Ectodermal cell (in vitro differentiated cells): ENCODE measurements around the gene MYLK.

ENCODE experiments used
- H3K27ac ChIP-seq: 2 replicates; pipeline ENCODE4 v1.7.0; 2013; ENCODE audit warnings: mild to moderate bottlenecking, low read depth, low read length; ENCODE audit not compliant: insufficient read depth, poor library complexity, severe bottlenecking
- H3K27me3 ChIP-seq: 2 replicates; pipeline ENCODE4 v1.7.0; 2013; ENCODE audit warnings: mild to moderate bottlenecking, low read length; ENCODE audit not compliant: insufficient read depth, control insufficient read depth, poor library complexity, severe bottlenecking
- H3K36me3 ChIP-seq: one replicate; pipeline ENCODE4 v1.7.0; 2013; ENCODE audit warnings: low read length; ENCODE audit not compliant: control insufficient read depth, insufficient read depth
- H3K4me1 ChIP-seq: one replicate; pipeline ENCODE4 v1.7.0; 2013; ENCODE audit warnings: low read length; ENCODE audit not compliant: control insufficient read depth, insufficient read depth
- H3K4me3 ChIP-seq: 2 replicates; pipeline ENCODE4 v1.7.0; 2013; ENCODE audit warnings: low read depth, low read length, control low read depth; ENCODE audit not compliant: insufficient read depth
- H3K9me3 ChIP-seq: 2 replicates; pipeline ENCODE4 v1.7.0; 2013; ENCODE audit warnings: mild to moderate bottlenecking, low read length, moderate library complexity; ENCODE audit not compliant: control insufficient read depth
- WGBS, 2 experiments: methylation state at CpG; one replicate each; pipeline ENCODE4 v1.1.7; 2013; ENCODE audit warnings: missing lambda C conversion rate in 2 of 2; 5-methylcytosine and 5-hydroxymethylcytosine counted together

The MYLK gene

DNA sequence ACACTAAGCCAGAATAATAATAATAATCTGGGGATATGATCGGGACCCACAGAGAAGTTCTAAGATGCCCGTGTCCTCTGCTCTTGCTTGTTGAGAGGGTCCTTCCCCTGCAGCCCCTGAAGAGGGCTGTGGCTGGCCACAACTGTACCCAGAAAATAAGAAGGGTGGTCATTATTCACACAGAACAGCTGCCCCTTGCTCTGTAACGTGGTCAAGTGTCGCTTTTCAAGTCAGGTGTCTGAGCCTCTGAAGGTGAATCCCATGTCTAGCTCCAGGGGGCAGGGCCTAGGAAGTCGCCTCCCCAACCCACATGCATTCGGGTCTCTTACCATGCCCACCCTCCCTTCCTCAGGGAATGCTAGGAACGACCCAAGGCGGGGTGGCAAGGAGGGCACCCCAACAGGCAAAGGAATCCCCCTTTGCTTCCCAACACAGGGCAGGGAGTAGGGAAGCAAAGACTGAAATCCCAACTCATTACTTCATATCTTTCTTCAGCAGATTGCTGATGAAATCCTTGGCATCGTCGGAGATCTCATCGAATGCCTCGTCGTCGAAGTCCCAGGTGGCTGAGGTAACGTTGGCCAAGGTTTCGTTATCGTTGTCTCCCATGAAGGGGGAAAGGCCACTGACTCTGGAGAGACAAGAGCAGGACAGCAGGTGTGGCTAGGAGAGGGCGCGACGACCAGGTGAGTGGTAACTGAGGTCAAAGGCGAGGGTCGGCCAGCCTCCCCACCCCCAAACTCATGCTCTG lies 255.0 kb downstream of the MYLK start:
- H3K4me1 ChIP-seq: peaks cover 8% of the 10 kb centered on the region
- H3K27me3 ChIP-seq: no peaks in the 10 kb centered on the region
- WGBS, 2 experiments: 96% methylated on average over 22 of the region's 22 CpGs
- H3K4me3 ChIP-seq: no peak overlapping the region
- H3K9me3 ChIP-seq: no peaks in the 10 kb centered on the region
- no peak overlapping the region for H3K27ac ChIP-seq
- peaks cover 7% of the 10 kb centered on the region for H3K36me3 ChIP-seq

DNA sequence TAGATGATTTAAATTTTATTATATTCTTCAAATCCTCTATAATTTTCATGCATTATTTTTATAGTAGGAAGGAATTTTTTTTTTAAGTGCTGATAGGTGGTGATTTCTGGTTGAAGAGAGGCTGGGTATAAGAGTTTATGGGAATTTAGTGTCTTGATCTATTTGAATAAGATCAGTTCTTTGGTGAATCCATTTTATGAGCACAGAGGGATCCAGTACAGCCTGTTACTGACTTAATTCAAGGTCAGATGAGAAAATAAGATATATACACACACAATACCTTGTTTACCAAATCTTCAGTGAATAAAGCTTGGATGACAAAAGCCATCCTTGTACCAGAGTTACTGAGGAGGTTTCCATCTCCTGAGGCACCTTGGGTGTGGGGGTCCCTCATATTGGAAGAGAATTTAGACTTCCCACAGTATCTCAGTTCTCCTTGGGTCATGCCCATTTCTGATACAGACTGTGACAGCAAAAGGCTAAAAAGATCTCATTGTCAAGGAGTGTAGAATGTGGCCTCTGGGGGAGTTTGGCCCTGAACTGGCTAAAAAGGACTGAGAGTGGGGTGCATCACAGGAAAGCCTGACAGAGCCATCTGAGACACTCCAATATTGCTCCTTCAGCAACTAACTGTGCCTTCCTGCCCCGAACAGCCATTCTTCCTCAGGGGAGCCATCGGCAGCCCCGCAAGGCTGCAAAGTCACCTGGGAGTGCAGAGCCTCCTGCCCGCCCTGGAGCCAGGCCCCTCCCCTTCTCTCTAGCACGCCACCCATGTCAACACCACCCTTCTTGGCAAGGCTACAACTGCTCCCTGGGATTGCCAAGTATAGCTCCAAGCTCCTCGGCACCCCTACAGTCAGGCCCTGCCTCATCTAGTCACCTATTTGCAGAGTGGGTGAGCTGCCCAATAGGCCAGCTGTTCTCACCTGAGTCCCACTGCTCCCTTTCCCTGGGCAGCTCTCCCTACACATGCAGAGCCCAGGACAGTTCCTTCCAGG lies 256.2 kb downstream of the MYLK start:
- Histone ChIP-seq H3K4me1 (peaks cover 6% of the 10 kb centered on the region), H3K27ac (no peak overlapping the region), H3K36me3 (peaks cover 7% of the 10 kb centered on the region), H3K4me3 (no peak overlapping the region), H3K27me3 (no peaks in the 10 kb centered on the region), H3K9me3 (no peaks in the 10 kb centered on the region)
- 90 to 94% methylated on average over 6 of the region's 6 CpGs for WGBS, 2 experiments

DNA sequence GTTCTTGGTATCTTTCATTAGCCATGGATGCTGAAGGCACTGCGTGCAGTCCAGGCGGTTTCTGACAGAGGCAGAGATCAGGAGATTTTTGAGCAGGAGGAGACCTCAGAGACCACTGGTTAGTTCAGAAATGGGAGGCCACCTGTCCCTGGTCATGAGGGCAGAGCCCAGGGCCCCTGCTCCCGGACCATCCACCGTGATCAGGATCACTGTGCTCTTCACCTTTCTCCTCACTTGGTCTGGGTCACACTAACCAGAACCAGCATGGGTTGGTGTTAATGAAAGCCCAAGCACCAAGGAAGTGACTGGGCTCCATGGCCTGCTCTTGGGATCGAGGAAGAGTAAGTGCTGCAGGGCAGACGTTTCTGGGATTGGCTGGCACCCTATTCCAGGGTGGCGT lies 257.3 kb downstream of the MYLK start:
- Histone ChIP-seq H3K27me3 (no peaks in the 10 kb centered on the region), H3K4me1 (no peaks in the 10 kb centered on the region), H3K4me3 (no peak overlapping the region), H3K27ac (no peak overlapping the region), H3K9me3 (no peaks in the 10 kb centered on the region), H3K36me3 (peaks cover 7% of the 10 kb centered on the region)
- 84 to 88% methylated on average over 7 of the region's 7 CpGs for WGBS, 2 experiments

DNA sequence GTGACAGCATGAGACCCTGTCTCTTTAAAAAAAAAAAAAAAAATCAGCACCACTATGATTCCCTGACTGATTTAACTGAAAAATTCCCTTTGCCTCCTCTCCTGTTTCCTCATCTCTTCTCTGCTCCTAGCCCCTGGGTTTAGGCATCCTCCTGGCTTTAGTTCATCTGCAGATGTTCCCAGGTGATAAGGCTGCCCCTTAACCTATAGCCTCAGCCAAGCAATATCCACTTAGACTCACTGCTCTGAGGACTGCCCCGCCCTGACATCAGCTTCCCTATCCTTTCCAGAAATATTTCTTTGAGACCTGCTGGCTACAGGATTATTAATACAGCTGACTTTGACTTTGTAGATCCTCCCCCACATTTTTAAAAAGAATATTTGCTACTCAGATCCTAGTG lies 259.8 kb downstream of the MYLK start:
- Histone ChIP-seq H3K36me3 (peaks cover 7% of the 10 kb centered on the region), H3K4me1 (no peaks in the 10 kb centered on the region), H3K27ac (no peak overlapping the region), H3K27me3 (no peaks in the 10 kb centered on the region), H3K4me3 (no peak overlapping the region), H3K9me3 (no peaks in the 10 kb centered on the region)
- 93 to 95% methylated on average over 1 of the region's 1 CpG for WGBS, 2 experiments

DNA sequence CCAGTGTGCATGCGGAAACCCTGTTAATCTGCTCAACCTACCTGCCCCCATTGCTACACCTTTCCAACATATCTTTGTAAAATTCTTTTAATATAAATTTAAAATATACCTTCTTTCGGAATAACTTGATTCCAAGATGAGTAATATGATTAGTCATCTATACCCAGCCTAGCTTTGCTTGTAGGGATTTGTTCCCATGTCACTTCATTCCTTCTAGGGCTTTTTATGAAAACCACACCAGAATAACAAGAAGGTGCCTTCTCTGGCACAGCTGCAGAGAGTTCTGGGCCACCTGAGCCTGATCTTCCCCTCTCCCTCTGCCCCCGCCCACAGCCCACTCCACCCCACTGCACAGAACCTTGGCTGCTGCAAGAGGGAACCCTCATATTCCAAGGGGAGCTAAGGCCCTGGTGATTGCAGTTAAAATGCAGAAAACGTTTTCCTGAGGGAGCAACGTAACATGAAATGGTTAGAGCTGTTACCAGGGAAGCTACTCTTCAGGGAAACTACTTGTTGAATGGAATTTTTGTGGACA lies 260.7 kb downstream of the MYLK start:
- Histone ChIP-seq H3K27ac (no peak overlapping the region), H3K27me3 (no peaks in the 10 kb centered on the region), H3K9me3 (no peaks in the 10 kb centered on the region), H3K4me3 (no peak overlapping the region), H3K4me1 (no peaks in the 10 kb centered on the region), H3K36me3 (peaks cover 7% of the 10 kb centered on the region)
- 86 to 94% methylated on average over 4 to 5 of the region's 5 CpGs for WGBS, 2 experiments

DNA sequence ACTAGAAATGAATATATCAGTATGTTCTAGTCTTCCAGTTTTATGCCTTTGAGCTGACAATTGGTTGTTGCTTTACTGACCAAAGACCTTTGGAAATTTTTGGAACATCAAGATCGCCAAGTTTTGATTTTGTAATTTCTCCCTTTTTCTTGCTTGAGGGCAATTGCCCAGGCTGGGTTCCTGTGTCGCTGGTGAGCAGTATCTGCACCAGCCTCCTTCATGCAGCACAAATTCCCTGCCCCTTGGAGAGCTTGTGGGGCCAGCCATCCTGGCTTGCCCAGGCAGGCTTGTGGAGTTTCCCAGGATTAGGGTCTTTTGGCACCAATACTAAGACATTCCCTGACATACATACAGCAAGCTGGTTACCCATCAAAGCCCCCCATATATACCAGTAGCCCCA lies 261.4 kb downstream of the MYLK start:
- no peak overlapping the region for H3K4me3 ChIP-seq

DNA sequence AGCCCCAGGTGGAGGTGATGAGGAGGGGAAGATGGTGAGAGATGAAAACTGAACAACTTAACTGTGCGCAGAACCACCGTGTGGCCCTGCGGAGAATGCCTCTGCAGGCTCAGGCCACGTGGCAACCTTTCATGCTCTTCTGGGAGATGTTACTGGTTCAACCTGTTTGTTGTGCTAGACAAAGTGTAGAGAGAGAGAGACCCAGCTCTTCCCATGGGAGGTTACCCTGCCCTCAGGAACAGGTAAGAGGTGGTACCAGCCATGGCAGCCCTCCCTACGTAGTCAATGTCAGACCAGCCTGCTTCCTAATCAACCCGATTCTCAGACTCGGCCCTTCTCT lies 262.3 kb downstream of the MYLK start:
- peaks cover 5% of the 10 kb centered on the region for H3K36me3 ChIP-seq
- 88 to 93% methylated on average over 7 of the region's 7 CpGs for WGBS, 2 experiments
- H3K4me3 ChIP-seq: no peak overlapping the region
- H3K27ac ChIP-seq: no peak overlapping the region
- no peaks in the 10 kb centered on the region for H3K9me3 ChIP-seq
- H3K4me1 ChIP-seq: no peaks in the 10 kb centered on the region
- no peaks in the 10 kb centered on the region for H3K27me3 ChIP-seq

More for the DNA sequence above, 261.4 kb downstream of the MYLK start:
- H3K36me3 ChIP-seq: peaks cover 7% of the 10 kb centered on the region
- H3K9me3 ChIP-seq: no peaks in the 10 kb centered on the region
- H3K4me1 ChIP-seq: no peaks in the 10 kb centered on the region
- H3K27me3 ChIP-seq: no peaks in the 10 kb centered on the region
- 94 to 97% methylated on average over 2 of the region's 2 CpGs for WGBS, 2 experiments
- H3K27ac ChIP-seq: no peak overlapping the region

DNA sequence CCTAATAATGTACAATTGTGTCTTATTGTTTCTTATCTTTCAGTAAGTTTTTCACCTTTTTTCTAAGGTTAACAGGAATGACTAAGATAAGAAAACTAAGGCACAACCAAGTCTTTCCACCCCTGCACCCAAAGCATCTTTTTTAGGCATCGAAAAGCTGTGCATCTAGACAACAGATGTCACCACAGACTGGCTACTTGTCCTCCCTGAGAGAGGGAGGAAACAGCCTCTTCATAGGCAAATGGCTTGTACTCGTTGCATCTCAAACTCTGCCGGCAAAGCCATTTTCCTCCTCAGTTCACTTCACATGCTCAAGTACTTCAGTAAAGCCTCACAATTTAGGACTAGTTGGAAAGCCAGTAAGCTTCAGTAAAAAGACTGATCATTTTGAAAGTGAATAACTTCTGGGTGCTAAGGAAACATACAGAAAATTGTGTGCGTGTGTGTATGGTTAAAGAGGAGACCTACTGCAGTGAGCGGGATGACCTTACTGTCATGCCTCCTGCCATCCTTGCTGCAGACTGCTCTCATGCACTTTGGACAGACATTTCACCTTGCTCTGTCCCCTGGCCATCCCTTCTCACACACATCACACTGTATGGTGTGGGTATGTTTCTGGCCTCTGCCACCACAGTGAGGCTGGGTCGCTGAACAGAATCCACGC lies 262.8 kb downstream of the MYLK start:
- Histone ChIP-seq H3K9me3 (no peaks in the 10 kb centered on the region), H3K27me3 (no peaks in the 10 kb centered on the region), H3K4me3 (no peak overlapping the region), H3K36me3 (peaks cover 5% of the 10 kb centered on the region), H3K4me1 (no peaks in the 10 kb centered on the region), H3K27ac (no peak overlapping the region)
- WGBS, 2 experiments: 73 to 76% methylated on average over 7 of the region's 7 CpGs

DNA sequence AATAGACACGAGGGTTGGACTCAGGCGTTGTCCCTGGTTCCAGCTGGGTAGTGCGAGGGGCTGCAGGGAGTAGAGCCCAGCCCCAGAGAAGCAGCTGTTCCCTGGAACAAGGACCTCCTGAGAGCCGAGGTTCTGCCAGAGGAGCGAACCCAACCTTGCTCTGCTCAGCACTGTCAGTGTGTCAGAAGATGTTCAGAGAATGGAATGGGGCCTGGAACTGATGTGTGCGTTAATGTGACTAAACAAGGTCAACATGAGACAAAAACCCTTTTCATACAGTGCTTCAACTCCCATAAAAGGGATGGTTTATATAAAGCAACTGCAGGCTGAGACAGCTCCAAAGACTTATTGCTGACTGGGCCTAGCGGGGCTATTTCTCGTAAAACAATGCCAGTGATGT lies 263.8 kb downstream of the MYLK start:
- no peaks in the 10 kb centered on the region for H3K36me3 ChIP-seq
- H3K9me3 ChIP-seq: no peaks in the 10 kb centered on the region
- no peaks in the 10 kb centered on the region for H3K4me1 ChIP-seq
- H3K27me3 ChIP-seq: no peaks in the 10 kb centered on the region
- 92 to 94% methylated on average over 8 of the region's 8 CpGs for WGBS, 2 experiments
- no peak overlapping the region for H3K4me3 ChIP-seq
- H3K27ac ChIP-seq: no peak overlapping the region
